Esophagus (tissue), 2 donors: ENCODE results near the gene ZNHIT3. TPM values are rescaled to one million over a fixed set of nuclear protein-coding genes. Genes with fewer than 3 reads are reported as not detected.
"Not testable (repeated sequence)": the region's sequence is repeated elsewhere in the genome, so short reads cannot be mapped to it uniquely, and the experiment has no call there.

Source experiments
- H3K27ac ChIP-seq, 2 donors: one replicate each; pipeline ENCODE4 v1.5.1; 2013; ENCODE audit warnings: low read depth in 2 of 2, mild to moderate bottlenecking in 2 of 2, inconsistent platforms in 1 of 2, low read length in 1 of 2, moderate library complexity in 1 of 2
- H3K27me3 ChIP-seq, 2 donors: one replicate each; pipeline ENCODE4 v1.6.1; 2013; ENCODE audit warnings: low read length in 2 of 2, control low read depth in 1 of 2, mild to moderate bottlenecking in 1 of 2; ENCODE audit not compliant: insufficient read depth in 2 of 2, control insufficient read depth in 1 of 2
- H3K36me3 ChIP-seq, 2 donors: one replicate each; pipeline ENCODE4 v1.6.1; 2013; ENCODE audit warnings: low read length in 1 of 2; ENCODE audit not compliant: control insufficient read depth in 2 of 2, insufficient read depth in 2 of 2
- H3K4me1 ChIP-seq, 2 donors: one replicate each; pipeline ENCODE4 v1.6.1; 2013; ENCODE audit warnings: low read length in 1 of 2; ENCODE audit not compliant: control insufficient read depth in 2 of 2, insufficient read depth in 2 of 2
- H3K4me3 ChIP-seq, 2 donors: one replicate each; pipeline ENCODE4 v1.5.1; 2013; ENCODE audit warnings: low read length in 2 of 2, mild to moderate bottlenecking in 2 of 2, low read depth in 1 of 2, moderate library complexity in 1 of 2
- H3K9me3 ChIP-seq, 2 donors: one replicate each; pipeline ENCODE4 v1.6.1; 2013; ENCODE audit warnings: mild to moderate bottlenecking in 2 of 2, low read depth in 1 of 2, low read length in 1 of 2, moderate library complexity in 1 of 2; ENCODE audit not compliant: control insufficient read depth in 2 of 2, insufficient read depth in 1 of 2
- WGBS, 2 donors: extraction: QIAGEN DNeasy Blood & Tissue Kit; methylation state at CpG; one replicate each; pipeline ENCODE4 v1.1.7; 2013; 5-methylcytosine and 5-hydroxymethylcytosine counted together
- polyA plus RNA-seq, 2 donors: library from polyadenylated mRNA; stranded (reverse); fragments of 200-250 nt; gene quantifications; one replicate each; pipeline ENCODE4 v1.2.3, GENCODE V29; 2013
- donor health status: healthy with polysubstance abuse.
- donor health status: Bipolar disorder and iron deficiency.

The ZNHIT3 gene
- polyA plus RNA-seq, 2 donors = 14.7 to 37.0 TPM

GRCh38 chr17:36507266-36507665, 20.8 kb downstream of the ZNHIT3 start:
- Histone ChIP-seq H3K27me3 (no peaks in the 10 kb centered on the region), H3K9me3 (no peaks in the 10 kb centered on the region), H3K4me1 (no peaks in the 10 kb centered on the region), H3K27ac (no peak overlapping the region), H3K36me3 (peaks cover 27 to 54% of the 10 kb centered on the region in 2 donors), H3K4me3 (no peak overlapping the region)
- WGBS, 2 donors = 92 to 94% methylated on average over 6 of the region's 6 CpGs

GRCh38 chr17:36508439-36508838, 22.0 kb downstream of the ZNHIT3 start:
- 85 to 90% methylated on average over 2 of the region's 2 CpGs for WGBS, 2 donors
- H3K36me3 ChIP-seq = peaks cover 32 to 59% of the 10 kb centered on the region in 2 donors

GRCh38 chr17:36509272-36509985, 22.9 kb downstream of the ZNHIT3 start:
- Histone ChIP-seq H3K4me3 (no peak overlapping the region), H3K27ac (no peak overlapping the region), H3K27me3 (no peaks in the 10 kb centered on the region), H3K36me3 (peaks cover 29 to 53% of the 10 kb centered on the region in 2 donors), H3K4me1 (no peaks in the 10 kb centered on the region), H3K9me3 (no peaks in the 10 kb centered on the region)
- 91 to 92% methylated on average over 9 of the region's 9 CpGs for WGBS, 2 donors

More at GRCh38 chr17:36508439-36508838, 22.0 kb downstream of the ZNHIT3 start:
- H3K9me3 ChIP-seq, H3K27ac ChIP-seq, H3K27me3 ChIP-seq, H3K4me3 ChIP-seq, H3K4me1 ChIP-seq: not testable (repeated sequence)

GRCh38 chr17:36510636-36511035, 24.2 kb downstream of the ZNHIT3 start:
- Histone ChIP-seq H3K4me3 (no peak overlapping the region), H3K9me3 (no peaks in the 10 kb centered on the region), H3K27ac (no peak overlapping the region), H3K36me3 (peaks cover 29 to 54% of the 10 kb centered on the region in 2 donors), H3K4me1 (no peaks in the 10 kb centered on the region), H3K27me3 (no peaks in the 10 kb centered on the region)
- 90 to 93% methylated on average over 14 of the region's 14 CpGs for WGBS, 2 donors

- 90% methylated on average over 6 of the region's 6 CpGs for WGBS, 2 donors
- H3K4me1 ChIP-seq = no peaks in the 10 kb centered on the region
- H3K27me3 ChIP-seq = no peaks in the 10 kb centered on the region
- H3K36me3 ChIP-seq = peaks cover 32 to 54% of the 10 kb centered on the region in 2 donors
- H3K4me3 ChIP-seq = no peak overlapping the region
- no peak overlapping the region for H3K27ac ChIP-seq
- no peaks in the 10 kb centered on the region for H3K9me3 ChIP-seq
Observed at GRCh38 chr17:36511216-36511615, 24.7 kb downstream of the ZNHIT3 start.

GRCh38 chr17:36512641-36513040, 26.2 kb downstream of the ZNHIT3 start:
- Histone ChIP-seq H3K27me3 (no peaks in the 10 kb centered on the region), H3K4me1 (no peaks in the 10 kb centered on the region), H3K9me3 (no peaks in the 10 kb centered on the region), H3K4me3 (no peak overlapping the region), H3K36me3 (peaks cover 26 to 48% of the 10 kb centered on the region in 2 donors), H3K27ac (no peak overlapping the region)
- 93 to 96% methylated on average over 5 of the region's 5 CpGs for WGBS, 2 donors

- WGBS, 2 donors = 93 to 94% methylated on average over 3 of the region's 3 CpGs
Observed at GRCh38 chr17:36514856-36515255, 28.4 kb downstream of the ZNHIT3 start.

GRCh38 chr17:36515837-36516236, 29.4 kb downstream of the ZNHIT3 start:
- Histone ChIP-seq H3K27me3 (no peaks in the 10 kb centered on the region), H3K4me1 (no peaks in the 10 kb centered on the region), H3K36me3 (peaks cover 23 to 30% of the 10 kb centered on the region in 2 donors), H3K9me3 (no peaks in the 10 kb centered on the region), H3K4me3 (no peak overlapping the region), H3K27ac (no peak overlapping the region)
- 91% methylated on average over 4 of the region's 4 CpGs for WGBS, 2 donors

More at GRCh38 chr17:36514856-36515255, 28.4 kb downstream of the ZNHIT3 start:
- Histone ChIP-seq H3K4me1 (no peaks in the 10 kb centered on the region), H3K27ac (no peak overlapping the region), H3K4me3 (no peak overlapping the region), H3K27me3 (no peaks in the 10 kb centered on the region), H3K36me3 (peaks cover 25 to 37% of the 10 kb centered on the region in 2 donors), H3K9me3 (no peaks in the 10 kb centered on the region)

GRCh38 chr17:36523113-36523512, 36.6 kb downstream of the ZNHIT3 start:
- peaks cover 0 to 23% of the 10 kb centered on the region in 2 donors for H3K36me3 ChIP-seq
- H3K27me3 ChIP-seq = no peaks in the 10 kb centered on the region
- no peaks in the 10 kb centered on the region for H3K4me1 ChIP-seq
- whole genome bisulfite sequencing, 2 donors = 94 to 96% methylated on average over 2 of the region's 2 CpGs
- no peak overlapping the region for H3K27ac ChIP-seq
- no peaks in the 10 kb centered on the region for H3K9me3 ChIP-seq
- no peak overlapping the region for H3K4me3 ChIP-seq

- 88 to 90% methylated on average over 4 of the region's 4 CpGs for WGBS, 2 donors
- Histone ChIP-seq H3K27me3 (no peaks in the 10 kb centered on the region), H3K9me3 (no peaks in the 10 kb centered on the region), H3K27ac (no peak overlapping the region), H3K4me3 (no peak overlapping the region), H3K36me3 (peaks cover 0 to 23% of the 10 kb centered on the region in 2 donors), H3K4me1 (no peaks in the 10 kb centered on the region)
Observed at GRCh38 chr17:36524428-36524876, 38.0 kb downstream of the ZNHIT3 start.
